SH-SY5Y (cell line): Measurements from ENCODE around the gene ZBTB20.

Experiments used
- GATA2 ChIP-seq: IDR thresholded peaks from 2 replicates; pipeline ENCODE4 v1.6.1; 2011; ENCODE audit warnings: mild to moderate bottlenecking, low read depth, low read length
- GATA3 ChIP-seq: IDR thresholded peaks from 2 replicates; pipeline ENCODE4 v1.6.1; 2011; ENCODE audit warnings: low read depth, mild to moderate bottlenecking, low read length, moderate library complexity

- no peak for TF ChIP-seq GATA2
- no peak for TF ChIP-seq GATA3
Observed at GRCh38 chr3:114496021-114496434, 651.1 kb downstream of the ZBTB20 start.
